Eye (tissue), 1 donor: Measurements from ENCODE around the gene PRR3.
"Not testable (repeated sequence)": the region's sequence is repeated elsewhere in the genome, so short reads cannot be mapped to it uniquely, and the experiment has no call there.

ENCODE experiments used
- DNase-seq: peaks from one replicate; pipeline ENCODE4 v3.0.0-alpha.2; 2015

The PRR3 gene, protein sequence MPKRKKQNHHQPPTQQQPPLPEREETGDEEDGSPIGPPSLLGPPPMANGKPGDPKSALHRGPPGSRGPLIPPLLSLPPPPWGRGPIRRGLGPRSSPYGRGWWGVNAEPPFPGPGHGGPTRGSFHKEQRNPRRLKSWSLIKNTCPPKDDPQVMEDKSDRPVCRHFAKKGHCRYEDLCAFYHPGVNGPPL

DNA sequence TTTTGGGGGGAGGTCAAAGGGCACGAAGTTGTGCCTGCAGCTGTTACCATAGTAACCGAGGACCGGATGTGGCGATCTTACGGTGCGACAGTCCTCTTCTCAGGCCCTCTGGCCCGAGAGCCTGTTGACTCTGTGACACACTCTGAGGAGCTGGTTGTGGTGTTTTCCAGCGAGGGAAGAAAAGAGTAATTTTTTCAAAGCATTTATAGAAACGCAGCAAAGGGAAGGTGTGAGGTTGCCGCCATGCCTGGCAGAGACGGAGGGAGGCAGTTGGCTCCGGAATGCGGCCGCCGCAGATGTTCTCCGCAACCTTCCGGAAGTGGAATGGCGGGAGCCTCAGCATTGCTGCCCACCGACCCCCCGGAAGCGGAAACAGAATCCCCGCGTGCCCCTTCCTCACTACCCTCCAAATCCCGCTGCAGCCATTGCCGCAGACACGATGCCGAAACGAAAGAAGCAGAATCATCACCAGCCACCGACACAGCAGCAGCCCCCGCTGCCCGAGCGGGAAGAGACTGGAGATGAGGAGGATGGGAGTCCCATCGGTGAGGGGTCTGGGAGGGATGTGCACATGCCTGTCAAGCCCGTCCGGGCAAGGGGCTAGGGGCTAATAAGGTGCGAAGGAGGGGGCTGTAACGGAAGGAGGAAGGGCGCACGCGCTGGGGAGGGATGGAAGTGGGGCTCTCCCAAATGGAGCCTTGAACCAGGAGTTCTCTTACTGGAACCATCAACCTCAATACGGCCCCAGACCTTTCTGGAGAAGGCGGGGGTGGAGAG, at the start of gene PRR3:
PRR3 (plus strand) TSS at position 390 of the 777 bp plus-strand sequence; CDS start at position 440, 50 bp downstream.
- peak; percentile 98 for DNase-seq

DNA sequence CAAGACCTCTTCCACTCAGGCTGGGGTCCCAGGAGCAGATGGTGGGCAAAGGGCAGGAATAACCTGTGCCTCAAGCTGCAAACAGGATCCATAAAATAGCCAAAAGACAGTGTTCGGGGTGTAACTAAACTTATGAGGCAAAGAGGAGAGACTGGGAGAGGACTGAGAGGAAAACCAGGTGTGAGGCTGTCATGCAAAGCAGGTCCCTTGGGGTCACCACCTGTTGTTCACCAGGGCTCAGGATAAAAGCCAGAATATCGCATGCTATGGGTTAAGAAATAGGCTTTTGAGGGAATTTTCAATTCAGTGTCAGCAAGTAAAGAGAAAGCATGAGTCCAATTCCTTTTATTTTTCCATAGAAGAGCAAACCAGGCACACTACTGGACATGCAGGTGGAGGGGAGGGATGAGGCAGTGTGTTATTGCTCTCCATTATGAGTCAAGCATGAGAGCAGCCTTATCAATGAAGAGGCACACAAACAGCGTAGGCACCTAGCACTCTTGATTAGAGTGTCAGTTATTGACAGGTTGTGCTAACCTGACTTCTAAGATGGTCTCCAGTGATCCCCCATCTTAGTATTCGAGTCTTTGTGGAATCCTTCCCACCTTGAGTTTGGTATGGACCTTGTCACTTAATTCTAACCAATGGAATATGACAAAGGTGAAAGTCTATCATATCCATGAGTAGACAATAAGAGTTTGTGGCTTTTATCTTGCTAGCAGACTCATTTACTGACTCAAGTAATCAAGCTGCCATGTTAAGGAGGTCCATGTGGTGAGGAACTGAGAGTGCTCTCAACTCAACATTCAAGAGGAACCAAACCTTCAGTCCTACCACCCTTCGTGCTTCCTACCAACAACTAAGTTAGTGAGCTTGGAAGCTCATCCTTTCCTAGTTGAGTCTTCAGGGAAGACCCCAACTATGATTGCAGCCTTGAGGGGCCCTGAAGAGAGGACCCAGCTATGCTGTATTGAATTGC, 49.0 kb upstream of the PRR3 start:
- no peak for DNase-seq

GRCh38 chr6:30508890-30509736, 48.0 kb upstream of the PRR3 start:
- DNase-seq = no peak

DNA sequence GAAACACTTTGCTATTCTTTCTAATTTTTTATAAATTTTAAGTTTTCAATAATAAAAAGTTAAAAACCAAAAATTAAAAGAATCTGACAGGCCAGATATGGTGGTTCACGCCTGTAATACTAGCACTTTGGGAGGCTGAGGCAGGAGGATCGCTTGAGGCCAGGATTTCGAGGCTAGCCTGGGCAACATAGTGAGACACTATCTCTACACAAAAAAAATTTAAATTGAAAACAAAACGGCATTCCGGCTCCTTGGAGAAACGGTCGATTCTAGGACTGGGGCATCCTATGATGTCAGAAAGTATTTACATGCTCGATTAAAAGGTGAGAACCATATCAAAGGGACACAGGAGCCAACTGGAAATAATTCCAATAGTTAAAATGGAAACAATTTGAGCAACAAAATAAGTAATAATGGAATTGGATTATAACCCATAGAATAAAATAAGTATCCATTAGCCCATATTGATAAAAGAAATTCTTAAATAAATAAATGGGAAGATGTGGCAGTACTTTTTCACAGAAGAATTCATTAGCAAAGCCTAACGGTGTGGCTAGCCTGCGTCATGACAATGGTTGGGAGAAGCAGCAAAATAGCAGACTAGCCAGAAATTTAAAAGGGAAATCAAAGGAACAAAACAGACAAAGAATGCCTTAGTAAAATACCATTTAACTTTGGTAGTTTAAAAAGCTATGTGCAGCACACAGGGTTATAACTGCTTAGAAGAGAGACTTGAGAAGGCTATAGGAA, 46.5 kb upstream of the PRR3 start:
- DNase-seq = no peak

DNA sequence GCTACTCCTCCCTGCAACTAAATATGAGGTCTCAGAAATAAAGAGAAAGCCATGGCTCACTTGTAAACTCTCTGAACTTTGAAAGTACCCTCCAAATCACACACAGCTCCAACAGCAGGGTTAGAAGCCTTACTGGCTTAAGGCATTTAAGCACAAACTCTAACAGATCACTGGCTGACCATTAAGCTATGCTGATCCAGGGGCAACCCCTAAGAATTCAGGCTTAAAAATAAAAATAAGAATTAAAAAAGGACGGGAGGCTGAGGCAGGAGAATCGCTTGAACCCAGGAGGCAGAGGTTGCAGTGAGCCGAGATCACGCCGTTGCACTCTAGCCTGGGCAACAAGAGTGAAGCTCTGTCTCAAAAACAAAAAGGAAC, 45.9 kb upstream of the PRR3 start:
- DNase-seq = no peak

DNA sequence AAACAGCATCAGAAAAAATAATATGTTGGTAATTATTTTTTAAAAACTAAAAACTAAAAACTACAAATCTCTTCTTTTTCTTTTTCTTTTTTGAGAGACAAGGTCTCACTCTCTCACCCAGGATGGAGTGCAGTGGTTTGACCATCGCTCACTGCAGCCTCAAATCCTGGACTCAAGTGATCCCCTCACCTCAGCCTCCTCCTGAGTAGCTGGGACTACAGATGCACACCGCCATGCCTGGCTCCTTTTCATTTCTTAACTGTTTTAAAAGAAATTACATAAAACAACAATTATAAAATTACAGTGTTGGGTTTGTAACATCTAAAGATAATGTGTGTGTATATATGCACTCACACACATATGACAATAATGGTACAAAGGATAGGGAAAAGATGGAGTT, 43.6 kb upstream of the PRR3 start:
- DNase-seq = no peak

DNA sequence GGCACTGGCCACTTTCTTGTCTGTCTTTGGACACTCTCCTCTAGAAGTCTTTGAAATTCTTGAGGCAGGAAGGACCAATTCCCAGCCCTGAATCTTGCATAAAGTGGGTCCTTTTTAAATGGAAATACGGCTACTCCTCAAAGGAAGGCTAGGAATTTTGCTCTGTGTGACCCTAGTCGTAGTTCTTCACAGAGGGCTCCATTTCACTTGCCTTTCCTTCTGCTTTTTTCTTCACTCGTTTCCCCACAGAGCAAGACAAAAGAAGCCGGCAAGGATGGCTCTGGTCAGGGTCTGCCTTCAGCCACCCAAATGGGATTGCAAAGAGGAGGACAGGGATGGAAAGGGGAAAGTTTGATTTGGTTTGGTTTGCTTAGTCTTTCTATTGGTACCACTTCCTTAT, 42.0 kb upstream of the PRR3 start:
- no peak for DNase-seq

GRCh38 chr6:30515944-30516753, 40.9 kb upstream of the PRR3 start:
- peak; percentile 89 for DNase-seq

DNA sequence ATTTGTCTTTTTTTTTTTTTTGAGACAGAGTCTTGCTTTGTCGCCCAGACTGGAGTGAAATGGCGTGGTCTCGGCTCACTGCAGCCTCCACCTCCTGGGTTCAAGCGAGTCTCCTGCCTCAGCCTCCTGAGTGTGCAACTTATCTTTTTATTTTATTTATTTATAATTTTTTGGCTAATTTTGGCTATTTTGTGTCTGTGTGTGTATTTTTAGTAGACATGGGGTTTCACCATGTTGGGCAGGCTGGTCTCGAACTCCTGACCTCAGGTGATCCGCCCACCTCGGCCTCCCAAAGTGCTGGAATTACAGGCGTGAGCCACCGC, 40.4 kb upstream of the PRR3 start:
- DNase-seq = not testable (repeated sequence)

DNA sequence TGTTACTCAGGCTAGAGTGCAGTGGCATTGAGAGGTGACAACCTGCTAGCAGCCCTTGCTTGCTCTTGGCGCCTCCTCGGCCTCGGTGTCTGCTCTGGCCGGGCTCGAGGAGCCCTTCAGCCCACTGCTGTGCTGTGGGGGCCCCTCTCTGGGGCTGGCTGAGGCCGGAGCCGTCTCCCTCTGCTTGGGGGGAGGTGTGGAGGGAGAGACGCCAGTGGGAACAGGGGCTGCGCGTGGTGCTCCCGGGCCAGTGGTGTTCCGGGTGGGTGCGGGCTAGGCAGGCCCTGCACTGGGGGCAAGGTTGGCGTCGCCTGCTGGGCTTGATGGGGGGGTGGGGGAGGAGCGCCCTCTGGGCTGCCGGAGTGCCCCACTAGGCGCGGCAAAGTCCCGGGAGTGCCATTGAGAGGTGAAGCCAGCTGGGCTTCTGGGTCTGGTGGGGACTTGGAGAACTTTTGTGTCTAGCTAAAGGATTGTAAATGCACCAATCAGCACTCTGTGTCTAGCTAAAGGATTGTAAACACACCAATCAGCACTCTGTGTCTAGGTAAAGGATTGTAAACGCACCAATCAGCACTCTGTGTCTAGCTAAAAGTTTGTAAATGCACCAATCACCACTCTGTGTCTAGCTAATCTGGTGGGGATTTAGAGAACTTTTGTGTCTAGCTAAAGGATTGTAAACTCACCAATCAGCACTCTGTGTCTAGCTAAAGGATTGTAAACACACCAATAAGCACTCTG, 39.2 kb upstream of the PRR3 start:
- not testable (repeated sequence) for DNase-seq

- DNase-seq = not testable (repeated sequence)
Observed at GRCh38 chr6:30518505-30519145, 38.5 kb upstream of the PRR3 start.

GRCh38 chr6:30520522-30520921, 36.6 kb upstream of the PRR3 start:
- DNase-seq = no peak

- DNase-seq = not testable (repeated sequence)
Observed at GRCh38 chr6:30521082-30521481, 36.0 kb upstream of the PRR3 start.

DNA sequence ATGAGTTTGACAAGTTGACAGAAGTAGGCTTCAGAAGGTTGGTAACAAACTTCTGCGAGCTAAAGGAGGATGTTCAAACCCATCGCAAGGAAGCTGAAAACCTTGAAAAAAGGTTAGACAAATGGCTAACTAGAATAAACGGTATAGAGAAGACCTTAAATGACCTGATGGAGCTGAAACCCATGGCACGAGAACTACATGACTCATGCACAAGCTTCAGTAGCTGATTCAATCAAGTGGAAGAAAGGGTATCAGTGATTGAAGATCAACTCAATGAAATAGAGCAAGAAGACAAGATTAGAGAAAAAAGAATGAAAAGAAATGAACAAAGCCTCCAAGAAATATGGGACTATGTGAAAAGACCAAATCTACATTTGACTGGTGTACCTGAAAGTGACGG, 35.1 kb upstream of the PRR3 start:
- not testable (repeated sequence) for DNase-seq

GRCh38 chr6:30526444-30526843, 30.7 kb upstream of the PRR3 start:
- DNase-seq = not testable (repeated sequence)

DNA sequence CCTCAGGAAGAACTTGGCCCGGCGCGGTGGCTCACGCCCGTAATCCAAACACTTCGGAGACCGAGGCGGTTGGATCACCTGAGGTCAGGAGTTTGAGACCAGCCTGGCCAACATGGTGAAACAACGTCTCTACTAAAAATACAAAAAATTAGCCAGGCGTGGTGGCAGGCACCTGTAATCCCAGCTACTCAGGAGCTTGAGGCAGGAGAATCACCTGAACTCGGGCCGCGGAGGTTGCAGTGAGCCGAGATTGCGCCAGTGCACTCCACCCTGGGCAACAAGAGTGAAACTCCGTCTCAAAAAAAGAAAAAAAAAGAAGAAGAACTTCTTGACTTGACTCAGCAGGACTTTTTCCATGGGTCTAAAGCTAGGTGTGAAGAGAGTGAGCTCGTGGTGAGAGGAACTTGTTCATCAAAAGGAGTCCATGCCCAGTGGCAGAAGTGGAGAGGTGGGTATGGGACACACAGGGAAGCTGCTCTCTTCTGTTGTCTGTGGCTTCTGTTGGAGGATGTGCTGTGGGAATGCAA, 27.7 kb upstream of the PRR3 start:
- not testable (repeated sequence) for DNase-seq

DNA sequence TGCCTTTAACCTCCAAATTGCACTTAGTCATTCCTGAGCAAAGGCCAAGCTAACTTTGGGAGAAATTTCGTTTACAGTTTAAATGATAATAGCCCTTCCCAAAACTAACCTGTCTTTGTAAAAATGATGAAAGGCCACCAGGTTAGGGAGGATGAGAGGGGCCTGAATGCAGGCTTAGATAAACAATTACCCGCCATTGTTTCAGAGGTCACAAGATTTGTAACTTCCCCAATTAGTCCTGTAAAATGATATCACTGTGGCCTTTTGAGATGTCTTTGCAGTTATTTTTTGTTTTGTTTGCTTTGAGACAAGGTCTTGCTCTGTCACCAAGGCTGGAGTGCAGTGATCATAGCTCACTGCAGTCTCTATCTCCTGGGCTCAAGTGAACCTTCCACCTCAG, 27.1 kb upstream of the PRR3 start:
- no peak for DNase-seq

DNA sequence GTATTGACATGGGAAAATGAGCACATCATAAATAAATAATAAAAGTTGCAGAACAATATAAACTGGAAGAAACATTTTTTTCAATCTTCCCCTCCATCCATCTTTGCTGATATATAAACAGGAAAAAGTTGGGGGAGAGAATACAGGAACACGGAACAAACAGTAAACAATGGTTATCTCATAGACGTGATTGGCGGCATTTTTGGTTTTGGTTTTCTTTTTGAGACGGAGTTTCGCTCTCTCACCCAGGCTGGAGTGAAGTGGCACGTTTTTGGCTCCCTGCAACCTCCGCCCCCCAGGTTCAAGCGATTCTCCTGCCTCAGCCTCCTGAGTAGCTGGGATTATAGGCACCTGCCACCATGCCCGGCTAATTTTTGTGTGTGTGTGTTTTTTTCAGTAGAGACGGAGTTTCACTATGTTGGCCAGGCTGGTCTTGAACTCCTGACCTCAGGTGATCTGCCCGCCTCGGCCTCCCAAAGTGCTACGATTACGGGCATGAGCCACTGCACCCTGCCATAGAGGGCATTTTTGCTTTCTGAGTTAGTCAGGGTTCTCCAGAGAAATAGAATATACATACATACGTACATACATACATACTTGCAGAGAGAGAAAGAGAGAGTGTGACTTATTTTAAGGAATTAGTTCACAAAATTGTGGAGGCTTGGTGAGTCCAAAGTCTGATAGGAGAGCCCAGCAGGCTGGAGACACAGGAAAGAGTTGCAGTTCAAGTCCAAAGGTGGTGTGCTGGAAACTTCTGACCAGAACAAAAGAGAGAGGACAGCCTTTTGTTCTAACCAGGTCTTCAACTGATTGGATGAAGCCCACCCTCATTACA, 23.4 kb upstream of the PRR3 start:
- DNase-seq = no peak
